HG02623 (cell line): ENCODE measurements around the gene XCR1.
A peak's percentile ranks its signal among the peaks of the same experiment; 100 is the strongest.
"Not testable (repeated sequence)": the region's sequence is repeated elsewhere in the genome, so short reads cannot be mapped to it uniquely, and the experiment has no call there.

Experiments
- ATAC-seq: cut with Tn5 transposase; IDR thresholded peaks from one replicate; pipeline ENCODE4 v1.9.1; 2021; ENCODE audit warnings: moderate library complexity; ENCODE audit not compliant: unreplicated experiment

XCR1 gene

GRCh38 chr3:46007280-46007679 lies 20.0 kb downstream of the XCR1 start:
- no peak for ATAC-seq

GRCh38 chr3:46006238-46007032 lies 20.8 kb downstream of the XCR1 start:
- ATAC-seq, result no peak

GRCh38 chr3:46003706-46004105 lies 23.6 kb downstream of the XCR1 start:
- not testable (repeated sequence) for ATAC-seq

GRCh38 chr3:46001178-46001577 lies 26.1 kb downstream of the XCR1 start:
- ATAC-seq, result no peak

- no peak for ATAC-seq
Measured at GRCh38 chr3:45997942-45998341, 29.3 kb downstream of the XCR1 start.

GRCh38 chr3:45997499-45997898 lies 29.8 kb downstream of the XCR1 start:
- ATAC-seq, result not testable (repeated sequence)

GRCh38 chr3:45995236-45996192 lies 31.8 kb downstream of the XCR1 start, which contains the start of gene FYCO1:
FYCO1 (minus strand) TSS chr3:45995824; CDS start chr3:45984910, 10,914 bp downstream.
- peak; percentile 85 for ATAC-seq

GRCh38 chr3:45994419-45995235 lies 32.7 kb downstream of the XCR1 start:
- ATAC-seq, result peak; percentile 10

GRCh38 chr3:45993421-45994027 lies 33.8 kb downstream of the XCR1 start:
- no peak for ATAC-seq

- ATAC-seq, result no peak
Measured at GRCh38 chr3:45992821-45993221, 34.5 kb downstream of the XCR1 start.

GRCh38 chr3:45992133-45992729 lies 35.1 kb downstream of the XCR1 start:
- ATAC-seq, result no peak

GRCh38 chr3:45991341-45991740 lies 35.9 kb downstream of the XCR1 start:
- no peak for ATAC-seq

- ATAC-seq, result no peak
Measured at GRCh38 chr3:45990181-45990580, 37.1 kb downstream of the XCR1 start.

GRCh38 chr3:45988804-45989203 lies 38.5 kb downstream of the XCR1 start:
- no peak for ATAC-seq

- ATAC-seq, result no peak
Measured at GRCh38 chr3:45988362-45988761, 38.9 kb downstream of the XCR1 start.

GRCh38 chr3:45987368-45988291 lies 39.7 kb downstream of the XCR1 start:
- no peak for ATAC-seq

- no peak for ATAC-seq
Measured at GRCh38 chr3:45986303-45986982, 40.8 kb downstream of the XCR1 start.

GRCh38 chr3:45985532-45986302 lies 41.6 kb downstream of the XCR1 start:
- ATAC-seq, result no peak
